Keratinocyte (primary cell): ENCODE results near the gene ARHGEF3. TPM values are rescaled to one million over a fixed set of nuclear protein-coding genes. Genes with fewer than 3 reads are reported as not detected.

Source experiments
- DNase-seq: peaks from one replicate; pipeline ENCODE4 v3.0.0-alpha.2; 2011; ENCODE audit warnings: low read depth, missing footprints, low spot score
- FAIRE-seq: peaks from 2 replicates; lab custom pipeline; 2011; peaks lifted over from hg19 to GRCh38; lab: Jason Lieb, UNC
- H2AFZ ChIP-seq: 2 replicates; pipeline ENCODE4 v1.6.0; 2012; ENCODE audit warnings: low read length, control low read depth, inconsistent platforms; ENCODE audit not compliant: control insufficient read depth
- H3K27ac ChIP-seq: 2 replicates; pipeline ENCODE4 v1.5.1; 2011; ENCODE audit warnings: low read length; ENCODE audit not compliant: control insufficient read depth, insufficient read depth
- H3K27me3 ChIP-seq: 3 replicates; pipeline ENCODE4 v1.6.0; 2011; ENCODE audit warnings: low read length; ENCODE audit not compliant: control insufficient read depth, insufficient read depth; ENCODE audit errors: extremely low read depth
- H3K36me3 ChIP-seq, 2 experiments: 2 replicates in 1 of 2; 3 replicates in 1 of 2; pipeline ENCODE4 v1.5.1; 2011; ENCODE audit warnings: low read length in 2 of 2, mild to moderate bottlenecking in 1 of 2; ENCODE audit not compliant: control insufficient read depth in 2 of 2, insufficient read depth in 2 of 2; ENCODE audit errors: extremely low read depth in 1 of 2
- H3K4me1 ChIP-seq: 3 replicates; pipeline ENCODE4 v1.5.1; 2011; ENCODE audit warnings: low read length; ENCODE audit not compliant: control insufficient read depth, insufficient read depth; ENCODE audit errors: extremely low read depth
- H3K4me2 ChIP-seq: 3 replicates; pipeline ENCODE4 v1.6.0; 2011; ENCODE audit warnings: low read depth, low read length; ENCODE audit not compliant: control insufficient read depth, insufficient read depth; ENCODE audit errors: extremely low read depth
- H3K4me3 ChIP-seq, 3 experiments: fragments of 200-600 bp in 1 of 3; sonication (generic) in 1 of 3; 2 replicates in 2 of 3; 3 replicates in 1 of 3; pipeline ENCODE4 v1.5.1; 2011 to 2016; ENCODE audit warnings: low read length in 3 of 3, mild to moderate bottlenecking in 3 of 3, control low read depth in 2 of 3, inconsistent platforms in 1 of 3, low read depth in 1 of 3, mixed read lengths in 1 of 3, mixed run types in 1 of 3, moderate library complexity in 1 of 3; ENCODE audit not compliant: control insufficient read depth in 2 of 3, insufficient read depth in 2 of 3; ENCODE audit errors: extremely low read depth in 1 of 3
- H3K79me2 ChIP-seq: 2 replicates; pipeline ENCODE4 v1.6.0; 2012; ENCODE audit warnings: low read length; ENCODE audit not compliant: control insufficient read depth, insufficient read depth
- H3K9ac ChIP-seq: 3 replicates; pipeline ENCODE4 v1.6.0; 2011; ENCODE audit warnings: low read length; ENCODE audit not compliant: control insufficient read depth, insufficient read depth; ENCODE audit errors: extremely low read depth
- H3K9me1 ChIP-seq: 3 replicates; pipeline ENCODE4 v1.6.0; 2011; ENCODE audit warnings: low read length; ENCODE audit not compliant: control insufficient read depth, insufficient read depth; ENCODE audit errors: extremely low read depth
- H3K9me3 ChIP-seq: 2 replicates; pipeline ENCODE4 v1.5.1; 2012; ENCODE audit warnings: low read depth, low read length; ENCODE audit not compliant: control insufficient read depth
- H4K20me1 ChIP-seq: 3 replicates; pipeline ENCODE4 v1.6.0; 2011; ENCODE audit warnings: low read length; ENCODE audit not compliant: control insufficient read depth, insufficient read depth; ENCODE audit errors: extremely low read depth
- CTCF ChIP-seq, 3 experiments: IDR thresholded peaks in 1 of 3; conservative IDR thresholded peaks in 1 of 3; optimal IDR thresholded peaks in 1 of 3; 2 replicates in 2 of 3; 3 replicates in 1 of 3; pipeline versions ENCODE3 to v1.5.1; 2011; ENCODE audit warnings: low read length in 3 of 3, mild to moderate bottlenecking in 3 of 3, moderate library complexity in 2 of 3, control low read depth in 1 of 3, inconsistent platforms in 1 of 3; ENCODE audit not compliant: insufficient read depth in 2 of 3; ENCODE audit errors: extremely low read depth in 1 of 3
- EZH2 ChIP-seq: IDR thresholded peaks from one replicate; pipeline ENCODE4 v1.6.1; 2012; ENCODE audit warnings: inconsistent platforms, mild to moderate bottlenecking, low read length, moderate library complexity
- dilution Hi-C: fragments of 300-500 bp; cut with MboI; formaldehyde crosslinking; loops from one replicate; pipeline ENCODE4 v1.7.0; 2020; ENCODE audit warnings: low sequenced_read_pairs; ENCODE audit not compliant: extremely low pct_ligation_motif_present
- polyA plus RNA-seq, 5 experiments: library from polyadenylated mRNA; depleted of rRNA in 3 of 5; stranded (reverse) in 3 of 5; stranded (forward) in 1 of 5; unstranded in 1 of 5; fragments of >200 nt; gene quantifications; 1 replicate in 1 of 5; 2 replicates in 3 of 5; 3 replicates in 1 of 5; pipeline versions ENCODE4 v1.2.1 to v1.2.3, GENCODE V29; 2011 to 2012; ENCODE audit warnings: missing spikeins in 2 of 5, low read depth in 1 of 5, low replicate concordance in 1 of 5

The ARHGEF3 gene
- polyA plus RNA-seq, 1 donor (not counting 4 experiments of a cell fraction or from before 2014, with no cell fraction given) = 26.2 TPM

GRCh38 chr3:56833022-56833421, 31.3 kb upstream of the ARHGEF3 start:
- FAIRE-seq (no peak), DNase-seq (no peak)
- H4K20me1 ChIP-seq = no peaks in the 10 kb centered on the region
- TF ChIP-seq CTCF (optimal IDR thresholded peaks at IDR 0.05 in 1 of 3, IDR thresholded peaks at IDR 0.05 in 1 of 3, conservative IDR thresholded peaks at IDR 0.05 in 1 of 3; ENCODE audit: extremely low read depth in 1 of 3, insufficient read depth in 2 of 3, low read length in 3 of 3) (no peak), EZH2 (no peak)
- H3K27me3 ChIP-seq = no peaks in the 10 kb centered on the region
- H3K79me2 ChIP-seq = no peaks in the 10 kb centered on the region
- no peak overlapping the region for H2AFZ ChIP-seq
- H3K4me2 ChIP-seq = no peak overlapping the region
- no peak overlapping the region for H3K4me3 ChIP-seq
- no peaks in the 10 kb centered on the region for H3K9me1 ChIP-seq
- no peak overlapping the region for H3K9ac ChIP-seq
- no peak overlapping the region for H3K27ac ChIP-seq
- peaks cover 26% of the 10 kb centered on the region for H3K4me1 ChIP-seq
- no peaks in the 10 kb centered on the region for H3K36me3 ChIP-seq
- dilution Hi-C loops = no loop called here
- H3K9me3 ChIP-seq = no peaks in the 10 kb centered on the region

GRCh38 chr3:56831572-56831971, 29.8 kb upstream of the ARHGEF3 start:
- H3K27ac ChIP-seq = no peak overlapping the region
- H3K27me3 ChIP-seq = no peaks in the 10 kb centered on the region
- no peak for TF ChIP-seq EZH2
- no peak for TF ChIP-seq CTCF (optimal IDR thresholded peaks at IDR 0.05 in 1 of 3, IDR thresholded peaks at IDR 0.05 in 1 of 3, conservative IDR thresholded peaks at IDR 0.05 in 1 of 3; ENCODE audit: extremely low read depth in 1 of 3, insufficient read depth in 2 of 3, low read length in 3 of 3)
- no peaks in the 10 kb centered on the region for H3K79me2 ChIP-seq
- H3K4me2 ChIP-seq = no peak overlapping the region
- H3K36me3 ChIP-seq = no peaks in the 10 kb centered on the region
- no peak overlapping the region for H3K4me3 ChIP-seq
- H3K9ac ChIP-seq = no peak overlapping the region
- H3K4me1 ChIP-seq = peaks cover 12% of the 10 kb centered on the region
- dilution Hi-C loops = no loop called here
- no peaks in the 10 kb centered on the region for H3K9me3 ChIP-seq
- DNase-seq (no peak), FAIRE-seq (no peak)
- no peaks in the 10 kb centered on the region for H4K20me1 ChIP-seq
- H2AFZ ChIP-seq = no peak overlapping the region
- H3K9me1 ChIP-seq = no peaks in the 10 kb centered on the region
